Measurements from ENCODE around the gene AP3M1. TPM values are rescaled to one million over a fixed set of nuclear protein-coding genes. Genes with fewer than 3 reads are reported as not detected.

The AP3M1 gene
- polyA plus RNA-seq (2011; rRNA removed) (31.7 and 53.5 TPM in 2 replicates), polyA minus RNA-seq (2011; rRNA and poly(A)+ RNA removed) (18.8 and 25.2 TPM in 2 replicates)

GRCh38 chr10:74150204-74150989 is at the start of gene AP3M1:
Gene AP3M1 (minus strand): TSS chr10:74150828. CDS start chr10:74138379, 12,449 bp downstream.
- Histone ChIP-seq H3K36me3 (ENCODE audit: control insufficient read depth, insufficient read depth, low read length) (0 out of 2 replicates have a peak, but pooled peaks cover 1% of the 10 kb centered on the region), H3K27me3 (ENCODE audit: control insufficient read depth, insufficient read depth, low read length) (no peaks in the 10 kb centered on the region), H3K4me3 (ENCODE audit: low read depth, low read length) (peak within 1 kb of the TSS; percentile 98)
- no peak for DNase-seq (ENCODE audit: low read depth)
- ChIA-PET POLR2A (no interaction called here), CTCF (interaction anchor here (1.0 to 1.7 kb wide), 7 partner anchors 16 to 270 kb away, joined by 3 to 6 read pairs (median 4); no protein-coding TSS in a partner anchor)
- no peak for TF ChIP-seq CTCF (IDR thresholded peaks at IDR 0.05; ENCODE audit: insufficient read depth, low read depth, low read length)

GRCh38 chr10:74199315-74199714 is 48.7 kb upstream of the AP3M1 start:
- DNase-seq (ENCODE audit: low read depth), result no peak
- H3K27me3 ChIP-seq (ENCODE audit: control insufficient read depth, insufficient read depth, low read length), result no peaks in the 10 kb centered on the region
- H3K4me3 ChIP-seq (ENCODE audit: low read depth, low read length), result no peak overlapping the region
- no peak for TF ChIP-seq CTCF (IDR thresholded peaks at IDR 0.05; ENCODE audit: insufficient read depth, low read depth, low read length)
- ChIA-PET CTCF (interaction anchor here (1.5 kb wide), 1 partner anchor 14 kb away, joined by 4 read pairs; no protein-coding TSS in a partner anchor), POLR2A (no interaction called here)
- H3K36me3 ChIP-seq (ENCODE audit: control insufficient read depth, insufficient read depth, low read length), result no peaks in the 10 kb centered on the region

- CTCF ChIA-PET, result no interaction called here
- POLR2A ChIA-PET, result no interaction called here
- Histone ChIP-seq H3K27me3 (ENCODE audit: control insufficient read depth, insufficient read depth, low read length) (no peaks in the 10 kb centered on the region), H3K36me3 (ENCODE audit: control insufficient read depth, insufficient read depth, low read length) (no peaks in the 10 kb centered on the region), H3K4me3 (ENCODE audit: low read depth, low read length) (no peak overlapping the region)
- DNase-seq (ENCODE audit: low read depth), result no peak
- TF ChIP-seq CTCF (IDR thresholded peaks at IDR 0.05; ENCODE audit: insufficient read depth, low read depth, low read length), result no peak
These were observed 44.4 kb upstream of the AP3M1 start for GRCh38 chr10:74194999-74195398.

- H3K27me3 ChIP-seq (ENCODE audit: control insufficient read depth, insufficient read depth, low read length), result no peaks in the 10 kb centered on the region
- TF ChIP-seq CTCF (IDR thresholded peaks at IDR 0.05; ENCODE audit: insufficient read depth, low read depth, low read length), result no peak
- no peaks in the 10 kb centered on the region for H3K36me3 ChIP-seq (ENCODE audit: control insufficient read depth, insufficient read depth, low read length)
- no peak for DNase-seq (ENCODE audit: low read depth)
- POLR2A ChIA-PET, result no interaction called here
- H3K4me3 ChIP-seq (ENCODE audit: low read depth, low read length), result no peak overlapping the region
- CTCF ChIA-PET, result interaction anchor here (1.6 kb wide), 1 partner anchor 19 kb away, joined by 5 read pairs; no protein-coding TSS in a partner anchor
These were observed 43.9 kb upstream of the AP3M1 start for GRCh38 chr10:74194545-74194944.

GRCh38 chr10:74190494-74190893 is 39.9 kb upstream of the AP3M1 start:
- Histone ChIP-seq H3K27me3 (ENCODE audit: control insufficient read depth, insufficient read depth, low read length) (no peaks in the 10 kb centered on the region), H3K4me3 (ENCODE audit: low read depth, low read length) (no peak overlapping the region), H3K36me3 (ENCODE audit: control insufficient read depth, insufficient read depth, low read length) (no peaks in the 10 kb centered on the region)
- no peak for TF ChIP-seq CTCF (IDR thresholded peaks at IDR 0.05; ENCODE audit: insufficient read depth, low read depth, low read length)
- no peak for DNase-seq (ENCODE audit: low read depth)
- ChIA-PET POLR2A (interaction anchor here (0.5 kb wide), 1 partner anchor 41 kb away, joined by 3 read pairs; no protein-coding TSS in a partner anchor), CTCF (interaction anchor here (0.7 to 2.6 kb wide), 7 partner anchors 13 to 1389 kb away, joined by 3 to 9 read pairs (median 4); partner anchors contain the start of genes ADK and AP3M1)

All from BJ (cell line).